Erythroblast (primary cell): ENCODE data around the gene ANKRD16.
"Not testable (repeated sequence)": the region's sequence is repeated elsewhere in the genome, so short reads cannot be mapped to it uniquely, and the experiment has no call there.

Source experiments
- GATA1 ChIP-seq: IDR thresholded peaks from 2 replicates; pipeline ENCODE4 v1.6.1; 2011; ENCODE audit warnings: low read depth, mild to moderate bottlenecking, control low read depth, low read length, moderate library complexity
- POLR2A ChIP-seq: IDR thresholded peaks from 2 replicates; pipeline ENCODE4 v1.6.1; 2011; ENCODE audit warnings: mild to moderate bottlenecking, low read length

DNA sequence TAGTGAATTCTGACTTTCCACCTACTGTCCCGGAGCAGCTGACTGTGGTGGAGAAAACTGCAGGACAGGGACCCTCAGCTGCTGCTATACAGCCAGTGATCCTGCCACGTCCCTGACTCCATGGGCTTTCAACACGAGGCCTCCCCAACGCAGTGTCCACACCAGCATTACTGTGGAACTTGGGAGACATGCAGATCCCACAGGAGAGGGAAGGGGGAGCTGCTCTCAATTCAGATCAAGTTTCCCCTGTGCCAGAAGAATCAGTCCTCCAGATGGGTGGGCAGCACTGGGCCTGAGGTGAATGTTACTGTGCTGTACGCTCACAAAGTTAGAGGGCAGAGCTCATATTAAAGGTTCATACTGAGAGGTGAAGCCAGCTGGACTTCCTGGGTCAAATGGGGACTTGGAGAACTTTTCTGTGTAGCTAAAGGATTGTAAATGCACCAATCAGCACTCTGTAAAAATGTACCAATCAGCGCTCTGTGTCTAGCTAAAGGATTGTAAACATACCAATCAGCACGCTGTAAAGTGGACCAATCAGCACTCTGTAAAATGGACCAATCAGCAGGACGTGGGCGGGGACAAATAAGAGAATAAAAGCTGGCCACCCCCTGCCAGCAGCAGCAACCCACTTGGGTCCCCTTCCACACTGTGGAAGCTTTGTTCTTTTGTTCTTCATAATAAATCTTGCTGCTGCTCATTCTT is 26.6 kb downstream of the ANKRD16 start:
- not testable (repeated sequence) for TF ChIP-seq POLR2A, GATA1
